Glutamatergic neuron (in vitro differentiated cells): ENCODE measurements around the gene UBXN1. TPM values are rescaled to one million over a fixed set of nuclear protein-coding genes. Genes with fewer than 3 reads are reported as not detected.
A peak's percentile ranks its signal among the peaks of the same experiment; 100 is the strongest.

Source experiments
- DNase-seq: peaks from one replicate; pipeline ENCODE4 v3.0.0; 2022
- H3K27ac Mint-ChIP-seq: one replicate; pipeline ENCODE4 v1.8.0; 2020; ENCODE audit warnings: mild to moderate bottlenecking, mixed read lengths, inconsistent platforms; ENCODE audit not compliant: unreplicated experiment
- H3K27me3 Mint-ChIP-seq: one replicate; pipeline ENCODE4 v1.8.0; 2020; ENCODE audit warnings: mild to moderate bottlenecking, moderate library complexity, mixed read lengths, inconsistent platforms; ENCODE audit not compliant: unreplicated experiment
- H3K36me3 Mint-ChIP-seq: one replicate; pipeline ENCODE4 v1.8.0; 2020; ENCODE audit warnings: mild to moderate bottlenecking, mixed read lengths, inconsistent platforms; ENCODE audit not compliant: unreplicated experiment
- H3K4me1 Mint-ChIP-seq: one replicate; pipeline ENCODE4 v1.8.0; 2020; ENCODE audit warnings: mild to moderate bottlenecking, low read depth, mixed read lengths, inconsistent platforms; ENCODE audit not compliant: unreplicated experiment
- H3K4me3 Mint-ChIP-seq: one replicate; pipeline ENCODE4 v1.8.0; 2020; ENCODE audit warnings: mild to moderate bottlenecking, mixed read lengths, inconsistent platforms; ENCODE audit not compliant: unreplicated experiment
- H3K9me3 Mint-ChIP-seq: one replicate; pipeline ENCODE4 v1.8.0; 2020; ENCODE audit warnings: mild to moderate bottlenecking, moderate library complexity, mixed read lengths, inconsistent platforms; ENCODE audit not compliant: unreplicated experiment
- CTCF ChIP-seq: fragments of 200-600 bp; sonication (generic); IDR thresholded peaks from one replicate; pipeline ENCODE4 v1.5.0; 2021; ENCODE audit not compliant: partially characterized antibody, unreplicated experiment
- total RNA-seq: library from RNA; stranded (reverse); fragmentation: NEBNext Ultra II Directional; extraction: Animal tissue kit (Norgen Biotek cat#: 25700); gene quantifications from one replicate; pipeline ENCODE4 v1.2.1, GENCODE V29; 2021; ENCODE audit not compliant: unreplicated experiment

Gene UBXN1
- total RNA-seq, 1 donor from 2014 or later = 146 TPM

GRCh38 chr11:62712861-62713260, 34.0 kb upstream of the UBXN1 start:
- Mint-ChIP-seq H3K27me3 (peaks cover 6% of the 10 kb centered on the region), H3K4me1 (peaks cover 6% of the 10 kb centered on the region), H3K4me3 (no peak overlapping the region), H3K9me3 (peaks cover 12% of the 10 kb centered on the region), H3K27ac (peak overlapping the region; percentile 15), H3K36me3 (no peaks in the 10 kb centered on the region)
- TF ChIP-seq CTCF = no peak
- DNase-seq = no peak

- peaks cover 13% of the 10 kb centered on the region for H3K9me3 Mint-ChIP-seq
- DNase-seq = no peak
- H3K27ac Mint-ChIP-seq = peak overlapping the region; percentile 8
- no peak overlapping the region for H3K4me3 Mint-ChIP-seq
- TF ChIP-seq CTCF = no peak
- H3K4me1 Mint-ChIP-seq = peaks cover 6% of the 10 kb centered on the region
- no peaks in the 10 kb centered on the region for H3K36me3 Mint-ChIP-seq
- H3K27me3 Mint-ChIP-seq = peaks cover 8% of the 10 kb centered on the region
Measured at GRCh38 chr11:62712276-62712812, 33.5 kb upstream of the UBXN1 start.

GRCh38 chr11:62710001-62710345, 31.1 kb upstream of the UBXN1 start:
- peak overlapping the region; percentile 99 for H3K27ac Mint-ChIP-seq
- H3K36me3 Mint-ChIP-seq = no peaks in the 10 kb centered on the region
- DNase-seq = no peak
- TF ChIP-seq CTCF = no peak
- peaks cover 17% of the 10 kb centered on the region for H3K27me3 Mint-ChIP-seq
- H3K4me3 Mint-ChIP-seq = peak overlapping the region; percentile 98
- peaks cover 28% of the 10 kb centered on the region for H3K9me3 Mint-ChIP-seq
- H3K4me1 Mint-ChIP-seq = peaks cover 8% of the 10 kb centered on the region

- Mint-ChIP-seq H3K27me3 (peaks cover 17% of the 10 kb centered on the region), H3K4me3 (peak overlapping the region; percentile 98), H3K4me1 (peaks cover 8% of the 10 kb centered on the region), H3K9me3 (peaks cover 28% of the 10 kb centered on the region), H3K36me3 (no peaks in the 10 kb centered on the region), H3K27ac (peak overlapping the region; percentile 99)
- no peak for TF ChIP-seq CTCF
- peak; percentile 91 for DNase-seq
Measured at GRCh38 chr11:62709247-62710000, 30.6 kb upstream of the UBXN1 start.

GRCh38 chr11:62708793-62709192, 29.9 kb upstream of the UBXN1 start:
- Mint-ChIP-seq H3K4me1 (peaks cover 8% of the 10 kb centered on the region), H3K27me3 (peaks cover 17% of the 10 kb centered on the region), H3K4me3 (peak overlapping the region; percentile 98), H3K36me3 (no peaks in the 10 kb centered on the region), H3K9me3 (peaks cover 28% of the 10 kb centered on the region), H3K27ac (peak overlapping the region; percentile 99)
- DNase-seq = peak; percentile 29
- TF ChIP-seq CTCF = no peak
